GM18951 (cell line): Measurements from ENCODE around the gene FBN3.
"Not testable (repeated sequence)": the region's sequence is repeated elsewhere in the genome, so short reads cannot be mapped to it uniquely, and the experiment has no call there.

Experiments
- POLR2A ChIP-seq: IDR thresholded peaks from 4 replicates; pipeline ENCODE4 v1.6.1; 2011; ENCODE audit warnings: mild to moderate bottlenecking; ENCODE audit not compliant: insufficient read length, insufficient read depth; ENCODE audit errors: extremely low read depth
- in situ Hi-C: fragments of 300-500 bp; cut with MboI; formaldehyde crosslinking; loops from one replicate; pipeline ENCODE4 v1.12.0; 2022; ENCODE audit warnings: low sequenced_read_pairs, mixed read lengths, inconsistent platforms; ENCODE audit not compliant: unreplicated experiment

FBN3 gene

GRCh38 chr19:8158411-8159074, 9.2 kb upstream of the FBN3 start:
- TF ChIP-seq POLR2A = no peak
- in situ Hi-C loops = no loop called here

- in situ Hi-C loops = no loop called here
- no peak for TF ChIP-seq POLR2A
These were observed 5.9 kb upstream of the FBN3 start for GRCh38 chr19:8155318-8155717.

- in situ Hi-C loops = not testable (repeated sequence)
These were observed 4.6 kb upstream of the FBN3 start for GRCh38 chr19:8154014-8154413.

DNA sequence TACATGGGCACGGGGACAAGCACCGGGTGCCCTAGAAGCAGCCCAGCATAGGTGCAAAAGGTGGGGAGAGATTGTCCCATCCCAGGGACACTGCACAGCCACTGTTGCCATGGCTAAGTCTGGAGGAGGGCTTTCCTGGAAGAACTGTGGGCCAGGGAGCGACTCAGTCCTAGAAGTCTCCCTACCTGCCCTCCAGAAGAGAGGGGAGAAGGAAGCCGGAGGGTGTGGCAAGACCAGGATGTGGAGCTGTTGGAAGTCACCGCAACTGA, 2.3 kb upstream of the FBN3 start:
- in situ Hi-C loops = no loop called here
- TF ChIP-seq POLR2A = no peak

DNA sequence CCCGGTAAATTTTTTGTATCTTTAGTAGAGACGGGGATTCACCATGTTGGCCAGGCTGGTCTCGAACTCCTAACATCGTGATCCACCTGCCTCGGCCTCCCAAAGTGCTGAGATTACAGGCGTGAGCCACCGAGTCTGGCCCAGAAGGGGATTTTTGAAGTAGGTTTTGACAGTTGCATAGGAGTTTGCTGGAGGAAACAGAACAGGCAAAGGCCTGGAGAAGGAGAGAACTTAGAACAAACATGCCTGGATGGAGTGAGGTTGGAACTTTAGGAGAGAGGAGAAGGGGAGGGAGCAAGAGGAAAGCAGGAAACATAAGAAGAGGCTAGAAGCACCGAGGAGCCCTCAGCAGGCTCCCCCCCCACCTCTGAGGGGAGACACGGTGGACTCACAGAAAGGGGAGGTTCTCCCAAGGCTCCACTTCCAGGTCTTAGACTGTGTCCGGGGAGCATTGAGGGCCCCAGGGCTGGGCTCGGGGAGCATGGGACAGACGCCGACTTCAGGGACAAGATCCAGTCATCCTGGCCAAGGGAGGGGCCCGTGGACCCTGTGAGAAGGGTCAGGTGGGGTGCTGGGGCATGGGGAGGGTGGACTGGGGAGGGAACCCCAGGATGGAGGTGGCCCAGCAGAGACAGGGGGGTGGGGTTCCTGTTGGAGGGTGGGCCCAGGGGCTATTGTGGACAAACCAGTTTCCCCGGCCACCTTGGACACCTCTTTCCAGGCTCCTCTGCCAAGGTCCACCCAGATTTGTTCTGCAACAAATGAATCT, 1.8 kb upstream of the FBN3 start:
- in situ Hi-C loops = no loop called here

DNA sequence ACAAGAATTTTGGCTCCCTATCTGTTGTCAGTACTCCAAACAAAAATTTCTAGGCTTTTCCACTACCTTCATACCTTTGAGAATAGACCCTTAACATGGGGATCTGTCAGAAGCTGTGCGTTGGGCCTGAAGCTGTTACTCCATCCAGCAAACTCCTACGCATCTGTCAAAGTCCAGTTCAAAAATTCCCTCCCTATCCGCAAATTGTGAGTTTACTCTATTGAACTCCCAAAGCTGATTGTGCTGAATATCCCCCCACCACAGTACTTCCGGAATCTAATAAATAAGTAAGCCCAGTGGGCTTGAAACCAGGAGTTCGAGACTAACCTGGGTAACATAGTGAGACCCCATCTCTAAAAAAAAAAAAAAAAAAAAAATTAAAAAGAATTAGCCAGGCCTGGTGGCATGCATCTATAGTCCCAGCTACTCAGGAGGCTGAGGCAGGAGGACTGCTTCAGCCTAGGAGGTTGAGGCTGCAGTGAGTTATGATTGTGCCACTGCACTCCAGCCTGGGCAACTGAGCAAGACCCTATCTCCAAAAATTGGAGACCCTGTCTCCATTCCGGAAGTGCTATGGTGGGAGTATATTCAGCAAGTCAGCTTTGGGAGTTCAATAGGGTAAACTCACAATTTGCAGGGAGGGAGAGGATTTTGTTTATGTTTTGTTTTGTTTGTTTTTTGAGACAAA, 930 bp upstream of the FBN3 start:
- in situ Hi-C loops = no loop called here

More for the DNA sequence above, 1.8 kb upstream of the FBN3 start:
- TF ChIP-seq POLR2A = no peak

DNA sequence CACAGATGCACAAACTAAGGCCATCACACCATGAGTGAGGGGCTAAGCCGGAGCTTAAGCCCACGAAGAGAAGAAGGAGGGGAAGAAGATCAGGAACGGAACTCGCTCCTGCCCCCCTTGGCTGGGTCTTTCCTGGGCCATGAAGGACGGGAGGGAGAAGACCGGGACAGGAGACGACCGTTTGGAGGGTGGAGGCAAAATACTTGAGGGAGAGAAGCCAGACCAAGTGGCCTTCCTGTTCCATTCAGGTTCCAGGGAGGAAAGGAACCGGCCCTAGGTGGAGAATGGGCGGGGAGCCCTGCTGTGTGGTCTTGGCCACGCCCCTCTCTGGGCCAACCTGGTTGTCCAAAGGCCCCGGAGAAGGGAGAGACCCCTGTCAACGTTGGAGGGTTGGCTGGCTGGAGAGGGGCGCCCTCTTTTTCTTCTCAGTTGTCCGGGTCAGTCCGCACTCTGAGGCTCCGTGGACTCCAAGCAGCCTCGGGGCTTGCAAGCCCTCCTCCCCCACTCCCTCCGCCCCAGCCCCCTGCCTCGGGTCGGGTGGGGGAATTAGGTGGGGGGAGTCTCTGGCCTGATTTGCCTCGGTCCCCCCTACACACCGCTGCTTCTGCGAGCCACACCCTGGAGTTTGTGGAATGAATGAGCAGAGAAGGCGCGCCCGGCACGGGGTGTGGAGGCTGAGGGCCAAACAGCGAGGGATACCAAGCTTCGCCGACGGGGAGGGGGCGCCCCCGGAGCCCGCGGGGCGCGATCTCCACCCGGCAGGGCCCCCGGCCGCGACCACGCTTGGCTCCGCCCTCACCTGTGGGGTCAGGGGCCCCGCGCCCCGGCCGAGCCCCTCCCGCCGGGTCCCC, 757 bp downstream of the FBN3 start:
- TF ChIP-seq POLR2A = no peak
- in situ Hi-C loops = no loop called here

More for the DNA sequence above, 930 bp upstream of the FBN3 start:
- TF ChIP-seq POLR2A = no peak

DNA sequence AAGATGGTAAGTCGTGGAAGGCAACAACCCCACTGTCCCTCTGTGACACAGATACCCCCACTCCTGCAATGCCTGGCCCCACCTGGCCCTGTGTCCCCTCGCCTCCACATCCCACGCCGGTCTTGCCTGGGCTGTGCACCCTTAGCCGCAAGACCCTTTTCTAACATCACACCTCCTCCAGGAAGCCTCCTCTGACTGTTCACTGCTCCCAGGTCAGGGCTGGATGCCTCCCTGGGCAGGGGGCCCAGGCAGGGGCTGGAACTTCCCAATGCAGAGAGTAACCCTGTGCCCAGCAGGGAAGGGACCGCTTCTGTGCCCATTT, 1.3 kb downstream of the FBN3 start:
- no peak for TF ChIP-seq POLR2A
- in situ Hi-C loops = no loop called here

GRCh38 chr19:8147582-8147978, 1.8 kb downstream of the FBN3 start:
- no peak for TF ChIP-seq POLR2A
- in situ Hi-C loops = no loop called here

DNA sequence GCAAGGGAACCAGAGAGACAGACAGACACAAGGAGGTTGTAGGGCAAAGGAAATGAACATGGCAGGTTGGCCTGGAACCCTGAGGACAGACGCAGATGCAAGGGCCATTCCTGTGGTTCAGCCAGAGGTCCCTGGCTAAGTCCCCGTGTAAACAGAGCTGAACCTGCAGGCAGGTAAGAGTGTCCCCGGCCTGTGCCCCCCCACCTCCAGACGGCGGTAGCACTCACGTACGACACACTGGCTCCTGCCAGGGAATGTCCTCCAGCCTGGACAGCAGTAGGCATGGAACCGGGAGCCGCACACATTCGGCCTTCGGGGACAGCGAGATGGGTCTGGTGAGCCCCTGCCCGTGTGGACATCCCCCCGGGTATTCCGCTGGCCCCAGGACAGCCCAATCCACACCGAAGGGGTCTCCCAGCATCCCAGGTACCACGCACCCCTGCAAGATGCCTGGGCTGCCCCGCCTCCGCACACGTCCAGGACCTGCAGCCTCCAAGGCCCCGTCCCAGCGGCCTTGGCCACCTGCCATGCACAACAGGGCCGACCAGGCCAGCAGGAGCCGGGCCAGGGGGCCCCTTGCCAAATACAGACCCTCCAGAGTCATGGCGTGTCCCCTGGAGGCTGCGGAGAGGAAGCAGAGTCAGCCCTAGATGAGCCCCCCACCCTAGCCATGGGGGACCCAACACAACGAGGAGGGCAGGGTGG, 2.4 kb downstream of the FBN3 start:
- no peak for TF ChIP-seq POLR2A
- in situ Hi-C loops = no loop called here

GRCh38 chr19:8144273-8144995, 5.0 kb downstream of the FBN3 start:
- no peak for TF ChIP-seq POLR2A
- in situ Hi-C loops = no loop called here

- no peak for TF ChIP-seq POLR2A
- in situ Hi-C loops = no loop called here
These were observed 6.4 kb downstream of the FBN3 start for GRCh38 chr19:8143041-8143440.
